K562 (cell line): ENCODE results near the gene DGKA. TPM values are rescaled to one million over a fixed set of nuclear protein-coding genes. Genes with fewer than 3 reads are reported as not detected.

ENCODE experiments used
- ARNT ChIP-seq, 2 experiments: fragments of 450-650 bp; IDR thresholded peaks; 2 replicates each; pipeline ENCODE4 v1.6.1; 2016; ENCODE audit warnings: mild to moderate bottlenecking in 1 of 2
- CBX1 ChIP-seq: sonication (generic); IDR thresholded peaks from 2 replicates; pipeline ENCODE4 v1.6.1; 2016; ENCODE audit warnings: antibody characterized with exemption, low read depth, mild to moderate bottlenecking
- DACH1 ChIP-seq: fragments of 450-650 bp; IDR thresholded peaks from 2 replicates; pipeline ENCODE4 v1.6.1; 2018; ENCODE audit not compliant: partially characterized antibody
- ETV5 ChIP-seq: sonication (generic); formaldehyde crosslinking; IDR thresholded peaks from 2 replicates; pipeline ENCODE4 v1.4.0; 2020; ENCODE audit warnings: low read depth, mild to moderate bottlenecking, missing genetic modification reagents
- FOXA3 ChIP-seq, 2 experiments: fragments of 450-650 bp in 1 of 2; sonication (generic) in 1 of 2; formaldehyde crosslinking; IDR thresholded peaks in 1 of 2; conservative IDR thresholded peaks in 1 of 2; 2 replicates each; pipeline versions ENCODE4 v1.4.0 to v1.8.0; 2020 to 2022; ENCODE audit warnings: mild to moderate bottlenecking in 2 of 2, missing genetic modification reagents in 1 of 2
- GATA2 ChIP-seq: sonication (generic); formaldehyde crosslinking; IDR thresholded peaks from 2 replicates; pipeline ENCODE4 v1.4.0; 2020; ENCODE audit warnings: mild to moderate bottlenecking, missing genetic modification reagents
- HES1 ChIP-seq: fragments of 450-650 bp; IDR thresholded peaks from 2 replicates; pipeline ENCODE4 v1.6.1; 2016; ENCODE audit warnings: low read depth, mild to moderate bottlenecking, moderate library complexity
- HNRNPUL1 ChIP-seq: fragments of 200-400 bp; formaldehyde crosslinking; IDR thresholded peaks from 2 replicates; pipeline ENCODE4 v1.6.1; 2017; ENCODE audit warnings: low read length
- MAFK ChIP-seq: IDR thresholded peaks from 2 replicates; pipeline ENCODE4 v1.6.1; 2011; ENCODE audit warnings: low read length, improper control_type of control experiment
- MNT ChIP-seq, 2 experiments: fragments of 450-650 bp; conservative IDR thresholded peaks; 2 replicates each; pipeline ENCODE4 v1.6.1; 2017; ENCODE audit warnings: mild to moderate bottlenecking in 2 of 2, moderate library complexity in 2 of 2
- MXD1 ChIP-seq: fragments of 250-450 bp; sonication (Bioruptor Pico); IDR thresholded peaks from 2 replicates; pipeline ENCODE4 v1.8.0; 2021; ENCODE audit warnings: borderline replicate concordance, mild to moderate bottlenecking, moderate library complexity; ENCODE audit not compliant: poor library complexity, severe bottlenecking
- NEUROD1 ChIP-seq: fragments of 150-350 bp; IDR thresholded peaks from 2 replicates; pipeline ENCODE4 v1.6.1; 2014; ENCODE audit warnings: borderline replicate concordance, low read length, low read depth; ENCODE audit not compliant: partially characterized antibody
- NFATC3 ChIP-seq: fragments of 450-650 bp; IDR thresholded peaks from 2 replicates; pipeline ENCODE4 v1.6.1; 2017; ENCODE audit warnings: mild to moderate bottlenecking
- NR4A1 ChIP-seq, 2 experiments: fragments of 250-450 bp in 1 of 2; fragments of 450-650 bp in 1 of 2; sonication (Bioruptor Pico) in 1 of 2; IDR thresholded peaks; 2 replicates each; pipeline versions ENCODE4 v1.4.0 to v1.6.1; 2016 to 2020; ENCODE audit warnings: mild to moderate bottlenecking in 2 of 2, missing compliant biosample characterization in 1 of 2, missing genetic modification characterization in 1 of 2, moderate library complexity in 1 of 2
- POLR2B ChIP-seq: fragments of 450-650 bp; IDR thresholded peaks from 2 replicates; pipeline ENCODE4 v1.6.1; 2018; ENCODE audit warnings: low read depth; ENCODE audit not compliant: partially characterized antibody
- TAF15 ChIP-seq: fragments of 200-400 bp; formaldehyde crosslinking; IDR thresholded peaks from 2 replicates; pipeline ENCODE4 v1.6.1; 2017; ENCODE audit warnings: mild to moderate bottlenecking, low read depth, low read length, moderate library complexity
- ZBTB1 ChIP-seq: sonication (generic); formaldehyde crosslinking; IDR thresholded peaks from 2 replicates; pipeline ENCODE4 v1.8.1; 2023; ENCODE audit warnings: missing genetic modification reagents, low read depth, mild to moderate bottlenecking, borderline replicate concordance
- ZBTB11 ChIP-seq, 3 experiments: fragments of 200-800 bp in 1 of 3; fragments of 250-450 bp in 1 of 3; fragments of 450-650 bp in 1 of 3; sonication (Bioruptor Pico) in 1 of 3; sonication (Bioruptor generic) in 1 of 3; formaldehyde crosslinking in 1 of 3; IDR thresholded peaks; 2 replicates each; pipeline versions ENCODE4 v1.6.1 to v1.8.0; 2016 to 2022; ENCODE audit warnings: mild to moderate bottlenecking in 2 of 3, missing genetic modification characterization in 2 of 3, missing compliant biosample characterization in 1 of 3, moderate library complexity in 1 of 3
- ZFPM2 ChIP-seq: fragments of 250-450 bp; sonication (Bioruptor Pico); IDR thresholded peaks from 2 replicates; pipeline ENCODE4 v1.5.1; 2022; ENCODE audit warnings: mild to moderate bottlenecking
- ZNF133 ChIP-seq: fragments of 250-450 bp; sonication (Bioruptor Pico); IDR thresholded peaks from 2 replicates; pipeline ENCODE4 v1.4.0; 2020; ENCODE audit warnings: mild to moderate bottlenecking
- ZNF224 ChIP-seq: sonication (generic); formaldehyde crosslinking; IDR thresholded peaks from 2 replicates; pipeline ENCODE4 v1.8.0; 2022; ENCODE audit warnings: mild to moderate bottlenecking, missing genetic modification reagents
- ZNF23 ChIP-seq: fragments of 250-450 bp; sonication (Bioruptor Pico); IDR thresholded peaks from 2 replicates; pipeline ENCODE4 v1.4.0; 2020; ENCODE audit warnings: mild to moderate bottlenecking
- ZNF76 ChIP-seq: fragments of 250-450 bp; sonication (Bioruptor Pico); IDR thresholded peaks from 2 replicates; pipeline ENCODE4 v1.4.0; 2020; ENCODE audit warnings: mild to moderate bottlenecking, moderate library complexity, borderline replicate concordance
- polyA plus RNA-seq, 8 experiments: library from polyadenylated mRNA; depleted of rRNA in 4 of 8; stranded (reverse) in 5 of 8; unstranded in 3 of 8; fragments of >200 nt; fragmentation: Nextera tagmentation in 2 of 8; fragmentation: Illumina TruSeq in 1 of 8; extraction: Ambion mirVana in 2 of 8; extraction: Trizol in 1 of 8; gene quantifications; 2 replicates each; pipeline versions ENCODE4 v1.2.1 to v1.2.3, GENCODE V29; 2011 to 2014; ENCODE audit warnings: inconsistent platforms in 1 of 8, missing spikeins in 1 of 8
- total RNA-seq, 7 experiments: library from RNA; depleted of rRNA in 6 of 7; stranded (reverse); fragments of >200 nt in 6 of 7; fragmentation: Illumina TruSeq in 2 of 7; extraction: Trizol in 2 of 7; gene quantifications; 2 replicates each; pipeline versions ENCODE4 v1.2.1 to v1.2.3, GENCODE V29; 2011 to 2021; ENCODE audit warnings: low replicate concordance in 1 of 7

DGKA gene
- total and polyA plus RNA-seq, 9 of the 15 experiments (the other 6 are each of a cell fraction or from before 2014, with no cell fraction given) = 3.4 to 12.4 (median 6.2) TPM

- TF ChIP-seq ZBTB11 (CRISPR knock-in tag; IDR thresholded peaks at IDR 0.05) (no peak), MNT (conservative IDR thresholded peaks at IDR 0.05) (no peak), CBX1 (no peak), MXD1 (CRISPR knock-in tag) (no peak), ZNF23 (CRISPR knock-in tag) (no peak), FOXA3 (CRISPR knock-in tag; conservative IDR thresholded peaks at IDR 0.05 in 1 of 2, IDR thresholded peaks at IDR 0.05 in 1 of 2) (no peak), ZNF224 (no peak), HNRNPUL1 (no peak), NFATC3 (no peak), NEUROD1 (peak; percentile 56), POLR2B (no peak), ARNT (IDR thresholded peaks at IDR 0.05) (no peak), GATA2 (CRISPR knock-in tag) (no peak), ZFPM2 (CRISPR knock-in tag) (no peak), ZNF76 (CRISPR knock-in tag) (no peak), NR4A1 (CRISPR knock-in tag; IDR thresholded peaks at IDR 0.05) (no peak), NR4A1 (tag; IDR thresholded peaks at IDR 0.05) (no peak), ETV5 (CRISPR knock-in tag) (0 out of 2 replicates have a peak, but pooled peaks have one; percentile 11), TAF15 (no peak), ZNF133 (no peak), HES1 (no peak), DACH1 (no peak), ZBTB1 (CRISPR knock-in tag) (no peak), MAFK (0 out of 2 replicates have a peak, but pooled peaks have one; percentile 2)
Observed at GRCh38 chr12:55930771-55931316, at the start of gene DGKA (continued).
